ENCODE measurements around the gene DENND1A. TPM values are rescaled to one million over a fixed set of nuclear protein-coding genes. Genes with fewer than 3 reads are reported as not detected.

DENND1A gene
- total RNA-seq, 2 experiments from 2014 or later = 21.9 to 23.3 TPM

DNA sequence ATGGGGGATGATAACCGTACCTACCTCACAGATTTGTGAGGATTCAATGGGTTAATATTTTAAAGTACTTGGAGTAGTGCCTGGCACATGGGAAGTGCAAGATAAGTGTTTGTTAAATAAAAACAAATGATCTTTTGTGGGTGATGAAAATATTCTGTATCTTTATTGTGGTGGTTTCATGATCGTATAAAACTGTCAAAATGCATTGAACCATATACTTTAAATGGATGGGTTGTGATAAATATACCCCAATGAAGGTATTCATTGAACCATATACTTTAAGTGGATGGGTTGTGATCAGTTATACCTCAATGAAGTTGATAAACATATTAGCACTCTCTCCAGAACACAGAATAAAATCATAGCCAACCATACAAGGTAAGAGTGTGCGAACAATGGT is 339.4 kb downstream of the DENND1A start:
- DNase-seq (no peak), ATAC-seq (no peak)
- TF ChIP-seq, protein P1, sequence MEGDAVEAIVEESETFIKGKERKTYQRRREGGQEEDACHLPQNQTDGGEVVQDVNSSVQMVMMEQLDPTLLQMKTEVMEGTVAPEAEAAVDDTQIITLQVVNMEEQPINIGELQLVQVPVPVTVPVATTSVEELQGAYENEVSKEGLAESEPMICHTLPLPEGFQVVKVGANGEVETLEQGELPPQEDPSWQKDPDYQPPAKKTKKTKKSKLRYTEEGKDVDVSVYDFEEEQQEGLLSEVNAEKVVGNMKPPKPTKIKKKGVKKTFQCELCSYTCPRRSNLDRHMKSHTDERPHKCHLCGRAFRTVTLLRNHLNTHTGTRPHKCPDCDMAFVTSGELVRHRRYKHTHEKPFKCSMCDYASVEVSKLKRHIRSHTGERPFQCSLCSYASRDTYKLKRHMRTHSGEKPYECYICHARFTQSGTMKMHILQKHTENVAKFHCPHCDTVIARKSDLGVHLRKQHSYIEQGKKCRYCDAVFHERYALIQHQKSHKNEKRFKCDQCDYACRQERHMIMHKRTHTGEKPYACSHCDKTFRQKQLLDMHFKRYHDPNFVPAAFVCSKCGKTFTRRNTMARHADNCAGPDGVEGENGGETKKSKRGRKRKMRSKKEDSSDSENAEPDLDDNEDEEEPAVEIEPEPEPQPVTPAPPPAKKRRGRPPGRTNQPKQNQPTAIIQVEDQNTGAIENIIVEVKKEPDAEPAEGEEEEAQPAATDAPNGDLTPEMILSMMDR (IDR thresholded peaks at IDR 0.05) = no peak
- intact Hi-C loops (cut with micrococcal nuclease) = no loop called here
- ChIA-PET CTCF (interaction anchor here (0.6 kb wide), 1 partner anchor 33 kb away, joined by 3 read pairs; no protein-coding TSS in a partner anchor), POLR2A (no interaction called here)
- no peak overlapping the region for H3K27ac Mint-ChIP-seq
- peaks cover 12% of the 10 kb centered on the region for H3K9me3 Mint-ChIP-seq
- H3K27me3 Mint-ChIP-seq = no peaks in the 10 kb centered on the region
- no peaks in the 10 kb centered on the region for H3K4me1 Mint-ChIP-seq (ENCODE audit: low read depth)
- H3K4me3 Mint-ChIP-seq = no peak overlapping the region
- H3K36me3 Mint-ChIP-seq (ENCODE audit: low read depth) = peaks cover 20% of the 10 kb centered on the region

DNA sequence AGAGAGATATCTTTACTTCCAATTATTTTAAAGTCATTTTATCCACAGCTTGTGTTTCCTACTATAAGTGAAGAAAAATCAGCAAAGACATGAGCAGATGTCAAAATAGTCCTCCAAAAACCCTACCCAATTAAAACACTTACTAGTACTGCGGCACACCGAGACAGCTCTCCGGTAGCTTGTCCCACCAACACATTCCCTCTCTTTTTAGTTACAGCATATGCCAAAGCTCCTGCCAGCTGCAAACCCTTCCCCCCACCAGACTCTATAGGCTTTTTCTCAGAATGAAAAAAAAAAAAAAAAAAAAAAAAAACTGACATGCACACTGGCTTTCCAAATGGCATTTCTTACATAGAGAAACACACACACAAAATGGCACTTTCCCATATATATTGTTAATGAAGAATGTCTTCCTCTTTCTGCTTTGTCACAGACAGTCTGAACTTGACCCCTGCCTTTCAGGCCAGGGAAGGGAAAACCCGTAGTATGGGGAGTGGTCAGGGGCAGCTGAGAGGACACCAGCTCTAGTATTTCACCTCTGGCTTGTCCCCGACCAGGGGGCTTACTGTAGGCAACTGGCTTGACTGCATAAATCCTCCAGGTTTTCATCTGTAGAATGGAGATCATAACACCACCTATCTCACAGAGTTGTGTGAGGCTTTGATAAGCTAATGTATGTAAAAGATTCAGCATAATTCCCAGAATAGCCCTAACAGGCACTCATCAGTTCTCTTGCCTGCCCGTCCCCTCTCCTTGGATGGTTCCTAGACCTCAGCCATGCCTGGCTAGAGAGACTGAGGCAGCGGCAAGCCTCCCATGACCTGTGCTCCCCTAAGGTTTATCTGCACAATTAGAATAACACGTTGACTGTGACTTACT is 340.3 kb downstream of the DENND1A start:
- CTCF ChIA-PET = no interaction called here
- H3K9me3 Mint-ChIP-seq = peaks cover 12% of the 10 kb centered on the region
- no peaks in the 10 kb centered on the region for H3K27me3 Mint-ChIP-seq
- no peak overlapping the region for H3K4me3 Mint-ChIP-seq
- intact Hi-C loops (cut with micrococcal nuclease) = no loop called here
- H3K27ac Mint-ChIP-seq = no peak overlapping the region
- peaks cover 21% of the 10 kb centered on the region for H3K36me3 Mint-ChIP-seq (ENCODE audit: low read depth)
- no peaks in the 10 kb centered on the region for H3K4me1 Mint-ChIP-seq (ENCODE audit: low read depth)
- DNase-seq (no peak), ATAC-seq (no peak)
- POLR2A ChIA-PET = no interaction called here
- TF ChIP-seq, protein P1 (IDR thresholded peaks at IDR 0.05) = no peak

DNA sequence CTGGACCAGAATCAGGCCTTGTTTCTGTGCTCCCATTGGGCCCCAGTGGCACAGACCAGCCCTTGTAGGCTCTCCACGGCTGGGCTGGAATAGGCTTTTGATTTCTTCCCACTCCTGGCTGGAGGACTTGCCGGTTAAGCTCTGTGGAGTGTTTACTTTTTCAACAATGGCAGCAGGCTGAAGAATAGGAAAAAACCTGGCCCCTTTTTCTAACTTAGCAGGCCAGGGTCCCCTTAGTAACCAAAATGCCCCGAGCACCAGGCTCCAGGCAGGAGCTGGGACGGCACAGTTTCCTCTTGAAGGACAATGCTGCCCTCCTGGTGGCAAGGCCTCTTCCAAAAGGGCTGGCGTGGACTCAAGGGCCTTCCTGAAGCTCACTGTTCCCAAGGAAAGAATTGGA is 343.7 kb downstream of the DENND1A start:
- intact Hi-C loops (cut with micrococcal nuclease) = no loop called here
- no peaks in the 10 kb centered on the region for H3K27me3 Mint-ChIP-seq
- no peaks in the 10 kb centered on the region for H3K4me1 Mint-ChIP-seq (ENCODE audit: low read depth)
- no peak for ATAC-seq
- H3K9me3 Mint-ChIP-seq = peaks cover 12% of the 10 kb centered on the region
- no peak overlapping the region for H3K27ac Mint-ChIP-seq
- POLR2A ChIA-PET = no interaction called here
- no peak for DNase-seq
- no peak overlapping the region for H3K4me3 Mint-ChIP-seq
- TF ChIP-seq, protein P1 (IDR thresholded peaks at IDR 0.05) = no peak
- H3K36me3 Mint-ChIP-seq (ENCODE audit: low read depth) = peaks cover 38% of the 10 kb centered on the region
- CTCF ChIA-PET = no interaction called here

DNA sequence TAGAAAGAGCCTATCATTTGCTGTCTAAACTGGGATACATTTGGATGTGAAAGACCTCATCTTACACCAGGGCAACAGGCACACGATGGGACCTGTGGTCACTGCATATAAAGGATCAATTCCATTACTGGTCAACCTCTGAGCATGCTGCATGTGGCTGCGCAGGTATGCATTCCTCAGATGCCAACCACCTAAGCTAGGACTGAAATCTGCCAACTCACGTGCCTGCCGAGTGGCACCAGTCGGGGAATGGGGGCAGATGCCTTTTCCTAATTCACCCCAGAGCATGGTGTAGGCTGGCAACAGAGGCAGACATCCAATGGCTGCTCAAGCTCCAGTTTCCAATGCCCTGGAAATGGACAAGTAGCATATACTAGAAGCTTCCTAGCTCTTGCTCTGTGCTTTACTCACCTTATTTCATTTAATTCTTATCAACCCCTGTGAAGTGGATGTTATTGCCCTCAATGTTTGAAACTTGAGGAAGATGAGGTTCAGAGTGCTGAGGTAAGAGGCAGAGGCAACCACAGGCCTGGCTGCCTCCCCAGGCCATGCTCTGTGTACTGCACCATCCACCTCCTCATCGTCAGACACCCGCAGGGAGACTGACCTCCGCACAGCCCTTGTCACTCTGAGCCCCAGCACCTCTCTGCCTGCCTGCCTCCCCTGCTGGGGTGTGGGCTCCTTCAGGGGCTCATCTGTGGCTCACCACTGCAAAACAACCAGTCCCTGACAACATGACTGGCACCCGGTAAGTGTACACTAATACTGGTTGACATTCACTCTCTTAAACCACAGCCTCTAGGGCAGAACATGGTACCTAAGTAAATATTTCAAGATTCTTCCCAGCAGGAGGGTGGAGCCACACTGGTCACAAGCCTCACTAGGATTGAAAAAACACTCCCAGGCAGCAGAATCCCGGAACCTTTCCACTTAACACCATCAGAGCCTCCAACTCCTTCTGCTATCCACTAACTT is 345.4 kb downstream of the DENND1A start:
- intact Hi-C loops (cut with micrococcal nuclease) = no loop called here
- CTCF ChIA-PET = no interaction called here

More for the DNA sequence above, 345.4 kb downstream of the DENND1A start:
- H3K4me3 Mint-ChIP-seq = no peak overlapping the region
- POLR2A ChIA-PET = no interaction called here
- no peaks in the 10 kb centered on the region for H3K4me1 Mint-ChIP-seq (ENCODE audit: low read depth)
- peaks cover 13% of the 10 kb centered on the region for H3K9me3 Mint-ChIP-seq
- TF ChIP-seq, protein P1 (IDR thresholded peaks at IDR 0.05) = no peak
- no peak for DNase-seq
- H3K27ac Mint-ChIP-seq = no peak overlapping the region
- ATAC-seq = no peak
- H3K36me3 Mint-ChIP-seq (ENCODE audit: low read depth) = peaks cover 49% of the 10 kb centered on the region
- H3K27me3 Mint-ChIP-seq = no peaks in the 10 kb centered on the region

Data from activated CD8-positive, alpha-beta T cell treated with anti-CD3 and anti-CD28 coated beads for 36 hours (primary cell).